Hepatocyte (in vitro differentiated cells): ENCODE measurements around the gene FBXL13.

Experiments
- CTCF ChIP-seq: fragments of 200-600 bp; sonication (generic); IDR thresholded peaks from 2 replicates; pipeline ENCODE4 v1.5.1; 2016; ENCODE audit warnings: antibody characterized with exemption, mild to moderate bottlenecking; ENCODE audit not compliant: poor library complexity
- EZH2 ChIP-seq: fragments of 200-600 bp; sonication (generic); IDR thresholded peaks from 2 replicates; pipeline ENCODE4 v1.6.1; 2016; ENCODE audit warnings: antibody characterized with exemption, mild to moderate bottlenecking, borderline replicate concordance

- no peak for TF ChIP-seq CTCF
- no peak for TF ChIP-seq EZH2
These were observed 25.8 kb upstream of the FBXL13 start for GRCh38 chr7:103100348-103100747.
